ENCODE data around the gene EGR2.

DNA sequence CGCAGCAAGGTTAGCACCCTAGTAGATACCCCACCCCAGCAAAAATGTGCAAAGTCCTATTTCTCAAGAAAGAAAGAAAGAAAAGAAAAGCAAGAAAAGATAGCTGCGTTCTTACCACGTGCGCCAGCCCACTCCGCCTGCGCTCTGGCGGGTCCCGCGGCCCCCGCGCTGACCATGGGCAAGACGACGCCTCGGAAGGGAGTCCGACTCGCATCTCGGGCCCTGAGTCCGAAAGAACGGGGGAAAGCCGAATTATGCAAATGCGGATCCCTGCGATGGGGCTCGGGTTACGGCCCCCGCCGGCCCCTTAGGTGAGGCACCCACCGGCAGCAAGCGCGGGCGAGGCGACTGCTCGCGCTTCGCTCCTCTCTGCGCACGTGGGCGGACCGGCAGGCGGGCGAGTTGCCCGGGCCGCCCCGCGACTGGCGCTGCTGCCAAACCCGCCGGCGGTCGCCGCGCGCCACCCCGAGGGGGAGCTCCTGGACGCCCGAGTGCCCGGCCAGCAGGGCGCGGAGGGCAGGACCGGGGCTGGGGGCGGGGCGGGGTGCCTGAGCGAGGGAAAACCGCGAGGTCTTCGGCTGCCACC is 2.4 kb upstream of the EGR2 start:
- TF ChIP-seq EZH2 (IDR thresholded peaks at IDR 0.05; ENCODE audit: borderline replicate concordance, insufficient read depth, low read length, poor library complexity, severe bottlenecking): no peak
- TF ChIP-seq, protein P1, sequence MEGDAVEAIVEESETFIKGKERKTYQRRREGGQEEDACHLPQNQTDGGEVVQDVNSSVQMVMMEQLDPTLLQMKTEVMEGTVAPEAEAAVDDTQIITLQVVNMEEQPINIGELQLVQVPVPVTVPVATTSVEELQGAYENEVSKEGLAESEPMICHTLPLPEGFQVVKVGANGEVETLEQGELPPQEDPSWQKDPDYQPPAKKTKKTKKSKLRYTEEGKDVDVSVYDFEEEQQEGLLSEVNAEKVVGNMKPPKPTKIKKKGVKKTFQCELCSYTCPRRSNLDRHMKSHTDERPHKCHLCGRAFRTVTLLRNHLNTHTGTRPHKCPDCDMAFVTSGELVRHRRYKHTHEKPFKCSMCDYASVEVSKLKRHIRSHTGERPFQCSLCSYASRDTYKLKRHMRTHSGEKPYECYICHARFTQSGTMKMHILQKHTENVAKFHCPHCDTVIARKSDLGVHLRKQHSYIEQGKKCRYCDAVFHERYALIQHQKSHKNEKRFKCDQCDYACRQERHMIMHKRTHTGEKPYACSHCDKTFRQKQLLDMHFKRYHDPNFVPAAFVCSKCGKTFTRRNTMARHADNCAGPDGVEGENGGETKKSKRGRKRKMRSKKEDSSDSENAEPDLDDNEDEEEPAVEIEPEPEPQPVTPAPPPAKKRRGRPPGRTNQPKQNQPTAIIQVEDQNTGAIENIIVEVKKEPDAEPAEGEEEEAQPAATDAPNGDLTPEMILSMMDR (IDR thresholded peaks at IDR 0.05; ENCODE audit: poor library complexity, severe bottlenecking): no peak
- TF ChIP-seq, protein P2, sequence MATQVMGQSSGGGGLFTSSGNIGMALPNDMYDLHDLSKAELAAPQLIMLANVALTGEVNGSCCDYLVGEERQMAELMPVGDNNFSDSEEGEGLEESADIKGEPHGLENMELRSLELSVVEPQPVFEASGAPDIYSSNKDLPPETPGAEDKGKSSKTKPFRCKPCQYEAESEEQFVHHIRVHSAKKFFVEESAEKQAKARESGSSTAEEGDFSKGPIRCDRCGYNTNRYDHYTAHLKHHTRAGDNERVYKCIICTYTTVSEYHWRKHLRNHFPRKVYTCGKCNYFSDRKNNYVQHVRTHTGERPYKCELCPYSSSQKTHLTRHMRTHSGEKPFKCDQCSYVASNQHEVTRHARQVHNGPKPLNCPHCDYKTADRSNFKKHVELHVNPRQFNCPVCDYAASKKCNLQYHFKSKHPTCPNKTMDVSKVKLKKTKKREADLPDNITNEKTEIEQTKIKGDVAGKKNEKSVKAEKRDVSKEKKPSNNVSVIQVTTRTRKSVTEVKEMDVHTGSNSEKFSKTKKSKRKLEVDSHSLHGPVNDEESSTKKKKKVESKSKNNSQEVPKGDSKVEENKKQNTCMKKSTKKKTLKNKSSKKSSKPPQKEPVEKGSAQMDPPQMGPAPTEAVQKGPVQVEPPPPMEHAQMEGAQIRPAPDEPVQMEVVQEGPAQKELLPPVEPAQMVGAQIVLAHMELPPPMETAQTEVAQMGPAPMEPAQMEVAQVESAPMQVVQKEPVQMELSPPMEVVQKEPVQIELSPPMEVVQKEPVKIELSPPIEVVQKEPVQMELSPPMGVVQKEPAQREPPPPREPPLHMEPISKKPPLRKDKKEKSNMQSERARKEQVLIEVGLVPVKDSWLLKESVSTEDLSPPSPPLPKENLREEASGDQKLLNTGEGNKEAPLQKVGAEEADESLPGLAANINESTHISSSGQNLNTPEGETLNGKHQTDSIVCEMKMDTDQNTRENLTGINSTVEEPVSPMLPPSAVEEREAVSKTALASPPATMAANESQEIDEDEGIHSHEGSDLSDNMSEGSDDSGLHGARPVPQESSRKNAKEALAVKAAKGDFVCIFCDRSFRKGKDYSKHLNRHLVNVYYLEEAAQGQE (IDR thresholded peaks at IDR 0.05; ENCODE audit: borderline replicate concordance): no peak

Measured in neural cell (in vitro differentiated cells).